Smooth muscle cell (in vitro differentiated cells): ENCODE data around the gene FAM3C. TPM values are rescaled to one million over a fixed set of nuclear protein-coding genes. Genes with fewer than 3 reads are reported as not detected.

Experiments
- DNase-seq: peaks from one replicate; lab custom pipeline; 2025; ENCODE audit not compliant: unreplicated experiment; lab: John Stamatoyannopoulos, UW
- H2AFZ ChIP-seq: fragments of 200-600 bp; sonication (generic); 2 replicates; pipeline ENCODE4 v1.6.0; 2016; ENCODE audit warnings: antibody characterized with exemption, low read depth, mild to moderate bottlenecking
- H3F3A ChIP-seq: fragments of 200-600 bp; sonication (generic); 2 replicates; pipeline ENCODE4 v1.6.0; 2017; ENCODE audit warnings: antibody characterized with exemption, low read depth
- H3K27ac ChIP-seq: fragments of 200-600 bp; sonication (generic); 2 replicates; pipeline ENCODE4 v1.5.1; 2016; ENCODE audit warnings: low read depth, mild to moderate bottlenecking
- H3K27me3 ChIP-seq: fragments of 200-600 bp; sonication (generic); 2 replicates; pipeline ENCODE4 v1.6.1; 2016; ENCODE audit warnings: low read depth, mild to moderate bottlenecking
- H3K36me3 ChIP-seq: fragments of 200-600 bp; sonication (generic); 2 replicates; pipeline ENCODE4 v1.5.1; 2016; ENCODE audit warnings: low read depth
- H3K4me1 ChIP-seq: fragments of 200-600 bp; sonication (generic); 2 replicates; pipeline ENCODE4 v1.5.1; 2016; ENCODE audit warnings: low read depth
- H3K4me2 ChIP-seq: fragments of 200-600 bp; sonication (generic); 2 replicates; pipeline ENCODE4 v1.6.0; 2016; ENCODE audit warnings: mild to moderate bottlenecking
- H3K4me3 ChIP-seq: fragments of 200-600 bp; sonication (generic); 2 replicates; pipeline ENCODE4 v1.5.1; 2016; ENCODE audit warnings: mild to moderate bottlenecking
- H3K79me2 ChIP-seq: fragments of 200-600 bp; sonication (generic); 2 replicates; pipeline ENCODE4 v1.6.0; 2016; ENCODE audit warnings: low read depth, mild to moderate bottlenecking
- H3K9ac ChIP-seq: fragments of 200-600 bp; sonication (generic); 2 replicates; pipeline ENCODE4 v1.6.0; 2016; ENCODE audit warnings: low read depth
- H3K9me3 ChIP-seq: fragments of 200-600 bp; sonication (generic); replicated peaks from 2 replicates; pipeline ENCODE4 v1.5.1; 2016; ENCODE audit warnings: low read depth
- H4K20me1 ChIP-seq: fragments of 200-600 bp; sonication (generic); 2 replicates; pipeline ENCODE4 v1.6.0; 2016; ENCODE audit warnings: low read depth
- WGBS: methylation state at CpG from one replicate; pipeline ENCODE4 v1.1.7; 2016; ENCODE audit warnings: low lambda C conversion rate; 5-methylcytosine and 5-hydroxymethylcytosine counted together
- polyA plus RNA-seq: library from polyadenylated mRNA; unstranded; fragments of >200 nt; fragmentation: Nextera tagmentation; extraction: Ambion mirVana; gene quantifications from 2 replicates; pipeline ENCODE4 v1.2.1, GENCODE V29; 2016
- total RNA-seq: library from RNA; depleted of rRNA; stranded (reverse); fragments of >200 nt; gene quantifications from 2 replicates; pipeline ENCODE4 v1.2.3, GENCODE V29; 2014
- TF ChIP-seq, protein P1 (sequence below): fragments of 200-600 bp; sonication (generic); IDR thresholded peaks from 2 replicates; pipeline ENCODE4 v1.5.1; 2017; ENCODE audit warnings: borderline replicate concordance, mild to moderate bottlenecking, antibody characterized with exemption; ENCODE audit not compliant: insufficient read depth, poor library complexity, severe bottlenecking

The FAM3C gene
- total and polyA plus RNA-seq, 2 experiments from 2014 or later: 83.9 to 101 TPM

DNA sequence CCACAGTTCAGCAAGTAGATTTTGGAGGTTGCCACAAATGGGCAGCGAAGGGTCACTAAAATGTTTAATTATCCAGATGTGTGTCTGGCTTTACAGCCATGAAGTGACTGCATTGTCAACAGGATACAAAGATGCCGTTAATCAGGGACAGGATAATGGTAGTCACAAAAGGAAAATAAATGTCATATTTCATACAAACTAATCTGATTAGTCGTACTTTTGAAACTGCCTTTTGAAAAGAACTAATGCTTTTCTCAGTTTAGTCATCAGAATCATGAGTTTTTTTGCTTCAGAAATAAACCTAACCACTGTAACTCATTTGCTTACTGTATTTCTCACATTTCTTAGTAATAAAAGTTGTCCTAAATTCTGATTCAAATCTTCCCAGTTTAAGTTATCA, 89.5 kb downstream of the FAM3C start:
- no peak overlapping the region for H3K9ac ChIP-seq

DNA sequence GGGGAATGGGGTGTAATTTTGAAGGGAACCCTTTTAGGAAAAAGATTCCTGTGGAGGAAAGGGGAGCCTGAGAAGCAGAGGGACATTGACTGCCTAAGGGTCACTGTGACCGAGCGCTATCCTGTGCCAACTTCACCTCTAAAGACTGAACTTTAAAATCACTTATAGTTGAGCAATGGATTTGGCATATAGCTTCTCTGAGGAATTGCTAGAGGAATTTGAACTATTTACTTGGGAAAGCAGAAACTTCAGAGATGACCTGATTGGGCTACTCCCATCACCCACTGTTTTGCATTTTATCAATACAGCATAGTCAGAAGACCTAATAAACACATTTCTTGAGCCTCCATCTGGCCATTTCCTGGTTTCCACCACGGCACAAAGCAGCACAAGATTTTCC, 91.0 kb downstream of the FAM3C start:
- no peaks in the 10 kb centered on the region for H3K36me3 ChIP-seq
- H3F3A ChIP-seq: no peaks in the 10 kb centered on the region
- 64% methylated on average over 3 of the region's 3 CpGs for WGBS
- H3K4me3 ChIP-seq: no peak overlapping the region
- no peak overlapping the region for H3K9ac ChIP-seq
- no peak overlapping the region for H2AFZ ChIP-seq
- H4K20me1 ChIP-seq: no peaks in the 10 kb centered on the region
- TF ChIP-seq, protein P1, sequence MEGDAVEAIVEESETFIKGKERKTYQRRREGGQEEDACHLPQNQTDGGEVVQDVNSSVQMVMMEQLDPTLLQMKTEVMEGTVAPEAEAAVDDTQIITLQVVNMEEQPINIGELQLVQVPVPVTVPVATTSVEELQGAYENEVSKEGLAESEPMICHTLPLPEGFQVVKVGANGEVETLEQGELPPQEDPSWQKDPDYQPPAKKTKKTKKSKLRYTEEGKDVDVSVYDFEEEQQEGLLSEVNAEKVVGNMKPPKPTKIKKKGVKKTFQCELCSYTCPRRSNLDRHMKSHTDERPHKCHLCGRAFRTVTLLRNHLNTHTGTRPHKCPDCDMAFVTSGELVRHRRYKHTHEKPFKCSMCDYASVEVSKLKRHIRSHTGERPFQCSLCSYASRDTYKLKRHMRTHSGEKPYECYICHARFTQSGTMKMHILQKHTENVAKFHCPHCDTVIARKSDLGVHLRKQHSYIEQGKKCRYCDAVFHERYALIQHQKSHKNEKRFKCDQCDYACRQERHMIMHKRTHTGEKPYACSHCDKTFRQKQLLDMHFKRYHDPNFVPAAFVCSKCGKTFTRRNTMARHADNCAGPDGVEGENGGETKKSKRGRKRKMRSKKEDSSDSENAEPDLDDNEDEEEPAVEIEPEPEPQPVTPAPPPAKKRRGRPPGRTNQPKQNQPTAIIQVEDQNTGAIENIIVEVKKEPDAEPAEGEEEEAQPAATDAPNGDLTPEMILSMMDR: no peak
- H3K9me3 ChIP-seq: no peaks in the 10 kb centered on the region
- no peak for DNase-seq
- no peak overlapping the region for H3K4me2 ChIP-seq
- H3K27me3 ChIP-seq: no peaks in the 10 kb centered on the region
- H3K79me2 ChIP-seq: no peaks in the 10 kb centered on the region
- H3K27ac ChIP-seq: no peak overlapping the region
- no peaks in the 10 kb centered on the region for H3K4me1 ChIP-seq

More for the DNA sequence above, 89.5 kb downstream of the FAM3C start:
- H3K9me3 ChIP-seq: no peaks in the 10 kb centered on the region
- no peaks in the 10 kb centered on the region for H4K20me1 ChIP-seq
- no peak overlapping the region for H3K27ac ChIP-seq
- H3K4me1 ChIP-seq: no peaks in the 10 kb centered on the region
- H3K4me3 ChIP-seq: no peak overlapping the region
- 62% methylated on average over 3 of the region's 3 CpGs for WGBS
- H2AFZ ChIP-seq: no peak overlapping the region
- no peak overlapping the region for H3K4me2 ChIP-seq
- no peaks in the 10 kb centered on the region for H3K79me2 ChIP-seq
- no peak for DNase-seq
- TF ChIP-seq, protein P1: no peak
- no peaks in the 10 kb centered on the region for H3F3A ChIP-seq
- H3K27me3 ChIP-seq: no peaks in the 10 kb centered on the region
- no peaks in the 10 kb centered on the region for H3K36me3 ChIP-seq

DNA sequence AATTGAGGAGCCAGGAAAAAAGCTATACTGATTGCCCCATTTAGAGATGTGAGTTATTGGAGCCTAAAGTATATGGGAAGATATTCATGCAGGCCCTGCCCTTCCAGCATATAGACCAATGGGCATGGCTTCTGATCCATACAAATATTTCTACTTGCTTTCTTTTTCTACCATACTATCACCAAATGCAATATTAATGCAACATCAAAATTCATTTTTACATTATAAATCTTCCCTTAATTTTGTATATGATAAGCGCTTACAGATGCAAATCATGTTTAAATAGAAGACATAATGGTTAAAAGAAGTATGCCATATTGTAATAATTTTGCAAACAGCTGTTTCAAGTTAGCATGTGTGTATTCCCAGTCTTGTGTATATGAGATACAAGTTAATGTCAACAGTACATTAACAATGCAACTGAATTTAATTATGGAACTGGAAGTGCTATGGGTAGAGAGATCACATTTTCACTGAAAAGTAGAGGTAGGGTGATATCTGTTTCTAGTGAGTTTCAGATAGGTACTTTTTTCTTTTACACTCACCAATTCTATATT, 91.9 kb downstream of the FAM3C start:
- Histone ChIP-seq H3K4me3 (no peak overlapping the region), H3F3A (no peaks in the 10 kb centered on the region), H3K4me2 (no peak overlapping the region), H3K27me3 (no peaks in the 10 kb centered on the region), H3K79me2 (no peaks in the 10 kb centered on the region), H3K27ac (no peak overlapping the region), H3K4me1 (no peaks in the 10 kb centered on the region), H4K20me1 (no peaks in the 10 kb centered on the region), H3K9me3 (no peaks in the 10 kb centered on the region), H3K36me3 (no peaks in the 10 kb centered on the region), H3K9ac (no peak overlapping the region), H2AFZ (no peak overlapping the region)
- DNase-seq: no peak
- WGBS: 97% methylated on average over 1 of the region's 1 CpG
- TF ChIP-seq, protein P1: no peak

DNA sequence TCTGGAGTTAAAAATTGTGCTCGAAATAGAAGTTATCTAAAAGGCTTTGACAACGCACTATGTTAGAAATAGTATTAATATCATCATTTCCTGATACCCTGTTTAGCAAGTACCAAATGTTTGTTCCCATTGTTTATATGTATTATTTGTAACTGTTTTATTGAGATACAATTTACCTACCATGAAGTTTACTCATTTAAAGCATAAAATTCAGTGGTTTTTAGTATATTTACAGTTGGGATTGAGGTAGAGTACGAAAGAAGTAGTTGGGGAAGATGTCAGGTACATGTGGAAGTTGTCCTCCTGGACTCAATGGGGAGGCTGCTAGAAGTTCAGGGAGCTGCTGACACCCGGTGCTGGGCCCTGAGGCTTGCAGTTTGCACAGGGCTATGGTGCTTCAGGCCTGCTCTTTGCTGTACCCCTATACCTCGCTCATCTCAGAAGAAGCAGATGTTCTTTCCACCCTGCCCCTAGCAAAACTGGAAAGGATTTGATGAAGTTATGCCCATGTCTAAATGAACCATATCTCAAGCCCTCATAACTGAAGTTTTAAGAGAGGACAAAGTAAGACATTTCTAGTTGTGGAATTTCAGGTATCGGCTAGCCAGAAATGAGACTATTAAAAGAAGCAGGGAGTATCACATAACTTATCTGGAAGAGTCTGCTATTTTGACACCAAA, 92.5 kb downstream of the FAM3C start:
- no peak overlapping the region for H3K4me2 ChIP-seq
- H3K9ac ChIP-seq: no peak overlapping the region
- H3K36me3 ChIP-seq: no peaks in the 10 kb centered on the region
- H3K4me1 ChIP-seq: no peaks in the 10 kb centered on the region
- no peak overlapping the region for H3K4me3 ChIP-seq
- TF ChIP-seq, protein P1: no peak
- H4K20me1 ChIP-seq: no peaks in the 10 kb centered on the region
- no peak overlapping the region for H2AFZ ChIP-seq
- 90% methylated on average over 6 of the region's 6 CpGs for WGBS
- no peaks in the 10 kb centered on the region for H3K27me3 ChIP-seq
- H3K9me3 ChIP-seq: no peaks in the 10 kb centered on the region
- H3K27ac ChIP-seq: no peak overlapping the region
- H3K79me2 ChIP-seq: no peaks in the 10 kb centered on the region
- no peaks in the 10 kb centered on the region for H3F3A ChIP-seq
- DNase-seq: no peak
